ENCODE measurements around the gene SP7.

Gene SP7

GRCh38 chr12:53334822-53335221 lies 1.3 kb downstream of the SP7 start:
- peaks cover 10% of the 10 kb centered on the region for H3K4me1 ChIP-seq (ENCODE audit: insufficient read depth, low read length, poor library complexity, severe bottlenecking)
- H3K9ac ChIP-seq (ENCODE audit: low read depth, low read length, poor library complexity, severe bottlenecking) = no peak overlapping the region

DNA sequence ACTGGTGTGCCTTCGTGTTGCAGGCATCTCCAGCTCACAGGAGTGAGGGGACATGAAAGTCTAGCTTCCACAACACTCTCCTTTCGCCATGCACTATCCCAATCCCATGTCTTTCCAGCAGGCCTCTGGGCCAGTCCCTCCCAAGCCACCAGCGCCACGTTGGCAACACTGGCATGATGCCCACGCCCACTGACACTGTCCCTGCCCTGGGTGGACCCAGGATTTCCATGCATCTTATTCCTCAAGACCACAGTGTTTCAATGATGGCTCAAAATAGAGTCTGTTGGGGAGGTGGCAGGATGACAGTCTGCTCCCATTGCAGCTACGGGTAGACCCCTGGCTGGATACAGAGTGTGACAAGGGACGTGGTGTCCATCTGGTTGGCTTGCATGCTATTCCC lies 2.3 kb downstream of the SP7 start:
- Histone ChIP-seq H3K27me3 (ENCODE audit: insufficient read depth, low read length, poor library complexity, severe bottlenecking) (no peaks in the 10 kb centered on the region), H3K9me3 (ENCODE audit: insufficient read depth, low read depth, low read length) (no peaks in the 10 kb centered on the region), H3K4me2 (ENCODE audit: low read depth, low read length, poor library complexity, severe bottlenecking) (no peak overlapping the region), H4K20me1 (ENCODE audit: insufficient read depth, low read length, poor library complexity, severe bottlenecking) (no peaks in the 10 kb centered on the region), H3K4me1 (ENCODE audit: insufficient read depth, low read length, poor library complexity, severe bottlenecking) (peaks cover 10% of the 10 kb centered on the region), H3K9me2 (replicated peaks; ENCODE audit: low read depth, low read length) (no peaks in the 10 kb centered on the region), H3K4me3 (ENCODE audit: low read length, poor library complexity, severe bottlenecking) (no peak overlapping the region), H3K79me2 (ENCODE audit: insufficient read depth, low read length) (no peaks in the 10 kb centered on the region), H3K9ac (ENCODE audit: low read depth, low read length, poor library complexity, severe bottlenecking) (no peak overlapping the region), H3K36me3 (ENCODE audit: insufficient read depth, low read length) (no peaks in the 10 kb centered on the region), H3F3A (ENCODE audit: low read depth) (no peaks in the 10 kb centered on the region), H2AFZ (ENCODE audit: low read length) (no peak overlapping the region)
- TF ChIP-seq EZH2phosphoT487 (IDR thresholded peaks at IDR 0.05; ENCODE audit: borderline replicate concordance) = no peak
- no peak for TF ChIP-seq CTCF (conservative IDR thresholded peaks at IDR 0.05; ENCODE audit: low read length)

More at GRCh38 chr12:53334822-53335221, 1.3 kb downstream of the SP7 start:
- Histone ChIP-seq H3K27me3 (ENCODE audit: insufficient read depth, low read length, poor library complexity, severe bottlenecking) (no peaks in the 10 kb centered on the region), H3F3A (ENCODE audit: low read depth) (no peaks in the 10 kb centered on the region), H3K36me3 (ENCODE audit: insufficient read depth, low read length) (no peaks in the 10 kb centered on the region), H3K9me2 (replicated peaks; ENCODE audit: low read depth, low read length) (no peaks in the 10 kb centered on the region), H4K20me1 (ENCODE audit: insufficient read depth, low read length, poor library complexity, severe bottlenecking) (no peaks in the 10 kb centered on the region), H3K79me2 (ENCODE audit: insufficient read depth, low read length) (no peaks in the 10 kb centered on the region), H3K4me2 (ENCODE audit: low read depth, low read length, poor library complexity, severe bottlenecking) (no peak overlapping the region), H2AFZ (ENCODE audit: low read length) (no peak overlapping the region), H3K4me3 (ENCODE audit: low read length, poor library complexity, severe bottlenecking) (no peak overlapping the region), H3K9me3 (ENCODE audit: insufficient read depth, low read depth, low read length) (no peaks in the 10 kb centered on the region)
- TF ChIP-seq CTCF (conservative IDR thresholded peaks at IDR 0.05; ENCODE audit: low read length) (no peak), EZH2phosphoT487 (IDR thresholded peaks at IDR 0.05; ENCODE audit: borderline replicate concordance) (no peak)

GRCh38 chr12:53333289-53333688 lies 2.9 kb downstream of the SP7 start:
- Histone ChIP-seq H3K27me3 (ENCODE audit: insufficient read depth, low read length, poor library complexity, severe bottlenecking) (no peaks in the 10 kb centered on the region), H3K9ac (ENCODE audit: low read depth, low read length, poor library complexity, severe bottlenecking) (no peak overlapping the region), H2AFZ (ENCODE audit: low read length) (no peak overlapping the region), H3K4me2 (ENCODE audit: low read depth, low read length, poor library complexity, severe bottlenecking) (no peak overlapping the region), H4K20me1 (ENCODE audit: insufficient read depth, low read length, poor library complexity, severe bottlenecking) (no peaks in the 10 kb centered on the region), H3K79me2 (ENCODE audit: insufficient read depth, low read length) (no peaks in the 10 kb centered on the region), H3K4me1 (ENCODE audit: insufficient read depth, low read length, poor library complexity, severe bottlenecking) (peaks cover 8% of the 10 kb centered on the region), H3K36me3 (ENCODE audit: insufficient read depth, low read length) (no peaks in the 10 kb centered on the region), H3K9me2 (replicated peaks; ENCODE audit: low read depth, low read length) (no peaks in the 10 kb centered on the region), H3F3A (ENCODE audit: low read depth) (no peaks in the 10 kb centered on the region), H3K9me3 (ENCODE audit: insufficient read depth, low read depth, low read length) (no peaks in the 10 kb centered on the region), H3K4me3 (ENCODE audit: low read length, poor library complexity, severe bottlenecking) (no peak overlapping the region)
- TF ChIP-seq EZH2phosphoT487 (IDR thresholded peaks at IDR 0.05; ENCODE audit: borderline replicate concordance) = no peak
- no peak for TF ChIP-seq CTCF (conservative IDR thresholded peaks at IDR 0.05; ENCODE audit: low read length)

All from Loucy (cell line).